GM12878 (cell line): ENCODE data around the gene SLC34A3. TPM values are rescaled to one million over a fixed set of nuclear protein-coding genes. Genes with fewer than 3 reads are reported as not detected.
A peak's percentile ranks its signal among the peaks of the same experiment; 100 is the strongest.

Experiments
- ATAC-seq: fragments of 200-7000 bp; cut with Tn5 transposase; 3 replicates; pipeline ENCODE4 v1.9.1; 2020; ENCODE audit warnings: mild to moderate bottlenecking, moderate library complexity
- BruUV-seq: library from RNA; stranded (reverse); fragments of 400-500 nt; replicated peaks from 2 replicates; lab custom pipeline; 2021; lab: Mats Ljungman, UMichigan
- CTCF ChIA-PET: fragments of 300-600 bp; sonication (Branson Sonifier 250); formaldehyde crosslinking; extraction: SDS; loops from one replicate; lab custom pipeline; 2021; ENCODE audit warnings: inconsistent platforms; lab: Yijun Ruan, JAX
- POLR2A ChIA-PET: fragments of 350-600 bp; formaldehyde crosslinking; extraction: SDS; loops from one replicate; lab custom pipeline; 2021; ENCODE audit warnings: inconsistent platforms; lab: Charles Lee
- RAD21 ChIA-PET: fragments of 300-600 bp; sonication (Branson Sonifier 250); formaldehyde crosslinking; loops from one replicate; lab custom pipeline; 2023; ENCODE audit warnings: antibody characterized with exemption; ENCODE audit not compliant: unreplicated experiment; lab: Charles Lee
- SMC1A ChIA-PET: fragments of 300-600 bp; sonication (Branson Sonifier 250); formaldehyde crosslinking; loops from one replicate; lab custom pipeline; 2023; ENCODE audit not compliant: unreplicated experiment, uncharacterized antibody; lab: Charles Lee
- DNase-seq: peaks from one replicate; pipeline ENCODE4 v3.0.0-alpha.2; 2011; ENCODE audit warnings: low read depth, low spot score
- FAIRE-seq: peaks from 3 replicates; lab custom pipeline; 2011; peaks lifted over from hg19 to GRCh38; lab: Jason Lieb, UNC
- H2AFZ ChIP-seq: 2 replicates; pipeline ENCODE4 v1.6.0; 2011; ENCODE audit warnings: low read depth, low read length, control low read depth; ENCODE audit not compliant: control insufficient read depth
- H3K27ac ChIP-seq: 2 replicates; pipeline ENCODE4 v1.5.1; 2011; ENCODE audit warnings: control low read depth; ENCODE audit not compliant: control insufficient read depth, insufficient read depth
- H3K27me3 ChIP-seq, 2 experiments: replicated peaks in 1 of 2; 2 replicates each; pipeline versions ENCODE4 v1.6.0 to v1.6.1; 2011; ENCODE audit warnings: low read length in 1 of 2; ENCODE audit not compliant: control insufficient read depth in 2 of 2, insufficient read depth in 2 of 2
- H3K36me3 ChIP-seq, 2 experiments: 2 replicates each; pipeline ENCODE4 v1.5.1; 2011; ENCODE audit warnings: low read length in 1 of 2; ENCODE audit not compliant: control insufficient read depth in 2 of 2, insufficient read depth in 2 of 2
- H3K4me1 ChIP-seq: 2 replicates; pipeline ENCODE4 v1.6.1; 2011; ENCODE audit warnings: mild to moderate bottlenecking, low read length, moderate library complexity, mixed read lengths; ENCODE audit not compliant: control insufficient read depth, insufficient read depth
- H3K4me2 ChIP-seq: 2 replicates; pipeline ENCODE4 v1.6.0; 2011; ENCODE audit warnings: control low read depth; ENCODE audit not compliant: control insufficient read depth, insufficient read depth
- H3K4me3 ChIP-seq: fragments of 200-600 bp; sonication (generic); 2 replicates; pipeline ENCODE4 v1.5.1; 2016
- H3K79me2 ChIP-seq: 2 replicates; pipeline ENCODE4 v1.6.0; 2011; ENCODE audit warnings: low read length; ENCODE audit not compliant: control insufficient read depth, insufficient read depth
- H3K9ac ChIP-seq: 2 replicates; pipeline ENCODE4 v1.8.0; 2011; ENCODE audit warnings: low read length, control low read depth, mixed read lengths; ENCODE audit not compliant: control insufficient read depth, insufficient read depth
- H3K9me3 ChIP-seq: replicated peaks from 3 replicates; pipeline ENCODE4 v1.5.1; 2011; ENCODE audit warnings: mild to moderate bottlenecking, low read length; ENCODE audit not compliant: control insufficient read depth, insufficient read depth
- H4K20me1 ChIP-seq: 2 replicates; pipeline ENCODE4 v1.6.0; 2011; ENCODE audit not compliant: control insufficient read depth, insufficient read depth
- HDAC2 ChIP-seq: fragments of 200-600 bp; sonication (generic); IDR thresholded peaks from 2 replicates; pipeline ENCODE4 v1.6.1; 2017
- NR2C2 ChIP-seq: IDR thresholded peaks from 2 replicates; pipeline ENCODE4 v1.6.1; 2011; ENCODE audit warnings: borderline replicate concordance, low read depth; ENCODE audit not compliant: control insufficient read depth, insufficient read length
- SPI1 ChIP-seq: IDR thresholded peaks from 2 replicates; pipeline ENCODE4 v1.6.1; 2011; ENCODE audit warnings: low read depth, mild to moderate bottlenecking, low read length, moderate library complexity, borderline replicate concordance; ENCODE audit not compliant: insufficient read depth
- WGBS: methylation state at CpG from one replicate; pipeline ENCODE4 v1.1.6; 2016; ENCODE audit warnings: low lambda C conversion rate; ENCODE audit not compliant: insufficient replicate concordance, insufficient coverage; ENCODE audit errors: missing lambda C conversion rate; 5-methylcytosine and 5-hydroxymethylcytosine counted together
- in situ Hi-C: fragments of 300-500 bp; cut with MboI; formaldehyde crosslinking; loops from 9 replicates; pipeline ENCODE4 v1.14.3; 2018; ENCODE audit warnings: mixed read lengths
- intact Hi-C: fragments of 100-400 bp; cut with micrococcal nuclease; formaldehyde crosslinking; loops from one replicate; pipeline ENCODE4 v1.14.2; 2022; ENCODE audit not compliant: unreplicated experiment
- polyA plus RNA-seq, 11 experiments: library from polyadenylated mRNA; depleted of rRNA in 4 of 11; unstranded in 6 of 11; stranded (reverse) in 5 of 11; fragments of >200 nt; fragmentation: Nextera tagmentation in 4 of 11; fragmentation: Illumina TruSeq in 1 of 11; extraction: Ambion mirVana in 4 of 11; extraction: Trizol in 1 of 11; gene quantifications; 1 replicate in 1 of 11; 2 replicates in 10 of 11; pipeline versions ENCODE4 v1.2.1 to v1.2.3, GENCODE V29; 2011 to 2016; ENCODE audit warnings: inconsistent platforms in 2 of 11, missing spikeins in 2 of 11, low read depth in 1 of 11
- total RNA-seq, 4 experiments: library from RNA; depleted of rRNA in 3 of 4; stranded (reverse); fragments of >200 nt in 3 of 4; fragmentation: Illumina TruSeq in 1 of 4; extraction: Trizol in 1 of 4; gene quantifications; 2 replicates each; pipeline versions ENCODE4 v1.2.1 to v1.2.3, GENCODE V29; 2013 to 2021
- TF ChIP-seq, protein P1 (sequence below): fragments of 450-650 bp; IDR thresholded peaks from 2 replicates; pipeline ENCODE4 v1.6.1; 2016; ENCODE audit warnings: mild to moderate bottlenecking
- TF ChIP-seq, protein P2 (sequence below): IDR thresholded peaks from 2 replicates; pipeline ENCODE4 v1.6.1; 2012; ENCODE audit warnings: low read depth, low read length, improper control_type of control experiment
- TF ChIP-seq, protein P3 (sequence below): fragments of 450-650 bp; IDR thresholded peaks from 2 replicates; pipeline ENCODE4 v1.6.1; 2016; ENCODE audit warnings: mild to moderate bottlenecking

SLC34A3 gene
- total and polyA plus RNA-seq, 10 of the 15 experiments (the other 5 are each of a cell fraction or from before 2014, with no cell fraction given) = not detected

DNA sequence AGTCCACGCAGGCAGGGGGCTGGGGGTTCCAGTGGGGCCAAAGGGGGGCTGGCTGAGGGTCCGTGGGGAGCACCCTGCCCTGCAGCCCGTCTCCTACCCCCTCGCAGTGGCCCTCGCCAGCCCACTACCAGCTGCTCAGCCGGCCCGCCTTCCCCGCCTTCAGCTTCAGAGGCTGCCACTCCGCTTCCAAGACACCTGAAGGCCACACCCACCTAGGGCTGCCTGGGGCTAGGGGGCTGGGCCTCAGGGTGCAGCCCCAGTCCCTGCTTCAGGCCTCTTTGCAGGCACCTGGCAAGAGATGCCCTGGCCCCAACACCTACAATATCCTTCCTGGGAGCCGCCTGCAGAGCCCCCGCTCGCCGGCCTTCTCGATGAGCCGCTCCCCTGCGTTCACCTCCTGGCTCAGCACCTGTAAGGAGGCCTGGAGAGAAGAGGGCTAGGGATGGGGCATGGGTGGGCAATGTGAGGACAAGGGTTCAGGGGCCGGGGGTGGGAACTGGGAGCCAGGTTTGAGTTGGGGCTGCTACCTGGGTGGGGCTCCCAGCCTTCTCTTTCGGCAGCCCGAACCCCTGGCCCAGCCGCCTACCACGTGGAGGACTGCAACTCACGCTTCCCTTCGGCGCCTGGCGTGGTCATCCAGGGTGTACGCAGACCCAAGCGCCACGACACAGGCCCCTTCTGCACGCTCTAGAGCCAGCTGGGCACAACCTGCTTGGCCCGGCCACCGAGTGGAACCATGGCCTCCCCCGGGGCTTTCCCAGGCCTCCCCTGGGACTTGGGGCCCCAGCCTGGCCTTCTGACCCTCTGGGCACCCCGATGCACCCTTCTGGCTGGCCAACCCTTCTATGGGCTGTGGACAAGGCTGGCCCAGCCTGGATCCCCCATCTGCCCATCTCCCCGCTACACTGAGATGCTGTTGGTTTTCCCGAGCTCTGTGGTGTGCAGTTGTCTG, 22.1 kb downstream of the SLC34A3 start (continued):
- TF ChIP-seq, protein P1, sequence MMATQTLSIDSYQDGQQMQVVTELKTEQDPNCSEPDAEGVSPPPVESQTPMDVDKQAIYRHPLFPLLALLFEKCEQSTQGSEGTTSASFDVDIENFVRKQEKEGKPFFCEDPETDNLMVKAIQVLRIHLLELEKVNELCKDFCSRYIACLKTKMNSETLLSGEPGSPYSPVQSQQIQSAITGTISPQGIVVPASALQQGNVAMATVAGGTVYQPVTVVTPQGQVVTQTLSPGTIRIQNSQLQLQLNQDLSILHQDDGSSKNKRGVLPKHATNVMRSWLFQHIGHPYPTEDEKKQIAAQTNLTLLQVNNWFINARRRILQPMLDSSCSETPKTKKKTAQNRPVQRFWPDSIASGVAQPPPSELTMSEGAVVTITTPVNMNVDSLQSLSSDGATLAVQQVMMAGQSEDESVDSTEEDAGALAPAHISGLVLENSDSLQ = peak; percentile 73
- TF ChIP-seq, all 136 proteins: peak for 6

DNA sequence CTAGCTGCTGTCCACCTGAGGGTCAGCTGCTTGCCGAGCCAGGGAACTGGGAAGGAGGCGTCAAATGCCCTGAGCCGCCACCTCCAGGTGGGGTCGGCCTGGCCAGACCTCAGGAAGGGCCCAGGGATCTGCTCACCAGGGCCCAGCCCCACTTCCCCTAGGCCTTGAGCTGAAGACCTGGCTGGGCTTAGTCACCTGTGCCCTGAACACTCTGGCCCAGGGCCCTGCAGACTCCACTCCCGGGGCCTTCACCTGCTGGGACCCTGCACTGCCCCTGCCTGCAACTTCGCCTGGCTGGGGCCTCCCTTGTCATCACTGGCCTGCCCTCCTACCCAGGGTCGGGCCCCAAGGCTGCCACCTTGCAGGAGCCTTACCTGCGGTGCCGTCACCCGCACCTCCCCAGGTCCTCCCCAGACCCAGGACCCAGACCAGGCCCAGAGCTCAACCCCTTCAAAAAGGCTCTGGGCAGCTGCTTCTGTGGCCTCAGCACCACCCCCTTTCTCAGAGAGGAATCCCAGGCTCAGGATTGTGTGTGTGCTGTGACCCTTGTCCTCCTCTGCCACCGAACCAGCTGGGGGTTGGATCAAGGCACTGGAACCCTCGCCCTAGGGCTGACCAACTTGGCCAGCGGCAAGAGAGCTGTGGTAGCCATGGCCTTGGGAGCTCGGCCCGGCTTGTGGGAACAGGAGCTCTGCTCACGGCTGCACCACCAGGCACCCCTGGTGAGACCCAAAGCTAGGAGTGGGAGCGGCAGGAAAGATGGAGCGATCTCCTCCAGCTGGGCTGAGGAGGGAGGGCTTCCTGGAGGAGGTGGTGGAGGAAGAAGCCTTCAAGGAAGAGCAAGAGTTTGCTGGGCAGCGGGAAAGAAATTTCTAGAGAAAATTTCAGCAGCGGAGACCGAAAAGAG, 23.3 kb downstream of the SLC34A3 start:
- H3K4me2 ChIP-seq = peak overlapping the region; percentile 99
- peaks cover 2 to 5% of the 10 kb centered on the region in 2 experiments; a peak in 3 of 4 replicates for H3K36me3 ChIP-seq
- BruUV-seq = no TSS peak
- peak overlapping the region; percentile 93 for H3K4me3 ChIP-seq
- no peaks in the 10 kb centered on the region for H3K27me3 ChIP-seq
- FAIRE-seq = no peak
- peaks cover 18% of the 10 kb centered on the region for H3K79me2 ChIP-seq
- no peak overlapping the region; the same call in 1 of the 2 replicates for H3K9ac ChIP-seq
- ATAC-seq = no peak
- DNase-seq = no peak
- no peaks in the 10 kb centered on the region for H3K9me3 ChIP-seq
- RAD21 ChIA-PET = interaction anchor here (0.5 to 2.2 kb wide), 7 partner anchors 12 to 164 kb away, joined by 3 to 13 read pairs (median 3); partner anchors contain the start of genes TOR4A and TUBB4B
- H4K20me1 ChIP-seq = no peaks in the 10 kb centered on the region
- TF ChIP-seq, protein P2, sequence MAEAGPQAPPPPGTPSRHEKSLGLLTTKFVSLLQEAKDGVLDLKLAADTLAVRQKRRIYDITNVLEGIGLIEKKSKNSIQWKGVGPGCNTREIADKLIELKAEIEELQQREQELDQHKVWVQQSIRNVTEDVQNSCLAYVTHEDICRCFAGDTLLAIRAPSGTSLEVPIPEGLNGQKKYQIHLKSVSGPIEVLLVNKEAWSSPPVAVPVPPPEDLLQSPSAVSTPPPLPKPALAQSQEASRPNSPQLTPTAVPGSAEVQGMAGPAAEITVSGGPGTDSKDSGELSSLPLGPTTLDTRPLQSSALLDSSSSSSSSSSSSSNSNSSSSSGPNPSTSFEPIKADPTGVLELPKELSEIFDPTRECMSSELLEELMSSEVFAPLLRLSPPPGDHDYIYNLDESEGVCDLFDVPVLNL = no peak
- TF ChIP-seq SPI1 (no peak), HDAC2 (no peak), NR2C2 (no peak)
- TF ChIP-seq, protein P3, sequence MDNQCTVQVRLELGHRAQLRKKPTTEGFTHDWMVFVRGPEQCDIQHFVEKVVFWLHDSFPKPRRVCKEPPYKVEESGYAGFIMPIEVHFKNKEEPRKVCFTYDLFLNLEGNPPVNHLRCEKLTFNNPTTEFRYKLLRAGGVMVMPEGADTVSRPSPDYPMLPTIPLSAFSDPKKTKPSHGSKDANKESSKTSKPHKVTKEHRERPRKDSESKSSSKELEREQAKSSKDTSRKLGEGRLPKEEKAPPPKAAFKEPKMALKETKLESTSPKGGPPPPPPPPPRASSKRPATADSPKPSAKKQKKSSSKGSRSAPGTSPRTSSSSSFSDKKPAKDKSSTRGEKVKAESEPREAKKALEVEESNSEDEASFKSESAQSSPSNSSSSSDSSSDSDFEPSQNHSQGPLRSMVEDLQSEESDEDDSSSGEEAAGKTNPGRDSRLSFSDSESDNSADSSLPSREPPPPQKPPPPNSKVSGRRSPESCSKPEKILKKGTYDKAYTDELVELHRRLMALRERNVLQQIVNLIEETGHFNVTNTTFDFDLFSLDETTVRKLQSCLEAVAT = peak; percentile 92
- TF ChIP-seq, all 136 proteins: peak for 1
- Histone ChIP-seq H3K27ac (no peak overlapping the region), H2AFZ (no peak overlapping the region), H3K4me1 (peaks cover 14% of the 10 kb centered on the region)
- SMC1A ChIA-PET = interaction anchor here (0.9 kb wide), 1 partner anchor 13 kb away, joined by 4 read pairs; the partner anchor contains the start of gene TUBB4B
- in situ Hi-C loops = no loop called here
- POLR2A ChIA-PET = interaction anchor here (0.8 to 6.2 kb wide), 6 partner anchors 13 to 167 kb away, joined by 3 to 112 read pairs (median 4); partner anchors contain the start of genes MAN1B1 and TUBB4B
- CTCF ChIA-PET = interaction anchor here (0.6 to 1.7 kb wide), 7 partner anchors 11 to 196 kb away, joined by 3 to 7 read pairs (median 3); partner anchors contain the start of genes TOR4A and TUBB4B
- intact Hi-C loops = no loop called here
- WGBS = 70% methylated on average over 21 of the region's 21 CpGs
